T-helper 1 cell (primary cell): Measurements from ENCODE around the gene BEX4.

Experiments
- DNase-seq, 5 donors: peaks; one replicate each; pipeline ENCODE4 v3.0.0-alpha.2; 2012 to 2020

The BEX4 gene

DNA sequence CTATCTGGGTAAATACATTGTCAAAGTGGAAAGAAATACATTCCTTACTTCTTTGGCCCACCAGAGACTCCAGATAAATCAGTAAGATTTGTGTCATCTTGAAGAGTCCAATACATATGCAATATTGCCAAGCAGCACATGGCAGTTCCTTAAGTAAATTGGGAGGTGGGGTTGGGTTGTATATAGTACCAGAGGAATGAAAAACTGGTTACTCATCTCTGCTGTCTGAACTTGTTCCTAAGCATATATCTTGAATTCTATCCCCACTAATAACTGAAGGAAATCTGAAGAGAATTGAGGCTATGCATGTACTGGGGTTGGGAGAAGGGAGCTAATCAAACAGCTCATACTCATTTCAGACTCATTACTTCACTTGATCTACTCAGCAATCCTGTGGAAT lies 25.2 kb downstream of the BEX4 start:
- no peak for DNase-seq

DNA sequence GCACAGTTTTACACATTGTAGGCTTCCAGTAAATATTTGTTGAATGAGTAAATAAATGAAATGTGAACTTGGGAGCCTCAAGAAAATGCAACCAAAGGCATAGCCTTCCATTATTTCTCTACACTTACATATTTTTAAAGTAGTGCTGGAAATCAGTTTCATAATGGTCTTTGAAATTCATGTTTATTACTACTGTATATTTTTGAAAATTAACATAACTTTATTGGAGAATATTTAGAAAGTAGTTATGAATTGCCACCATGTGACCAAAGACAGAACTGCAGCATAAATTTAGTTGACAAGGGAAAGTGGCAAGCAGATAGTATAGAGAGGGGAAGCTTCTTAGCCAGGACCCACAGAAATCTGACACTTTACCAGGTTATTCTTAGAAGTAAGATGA lies 33.6 kb downstream of the BEX4 start:
- no peak for DNase-seq

DNA sequence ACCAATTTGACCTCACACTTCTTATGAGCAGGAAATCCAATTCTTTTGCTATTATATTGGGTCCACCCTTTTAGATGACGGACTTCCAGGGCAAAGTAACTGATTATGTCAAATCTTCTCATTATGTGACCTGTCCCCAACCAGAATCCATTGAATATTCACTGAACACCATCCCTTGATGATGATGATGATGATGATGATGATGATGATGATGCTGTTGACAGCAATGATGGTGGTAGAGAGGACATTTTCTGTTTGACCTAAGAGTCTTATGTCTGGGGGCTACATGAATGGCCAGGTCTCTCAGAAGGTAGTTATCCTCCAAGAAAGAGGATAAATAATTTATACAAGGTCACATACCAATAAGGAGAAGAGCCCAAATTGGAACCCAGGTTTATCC lies 34.9 kb downstream of the BEX4 start:
- no peak for DNase-seq

DNA sequence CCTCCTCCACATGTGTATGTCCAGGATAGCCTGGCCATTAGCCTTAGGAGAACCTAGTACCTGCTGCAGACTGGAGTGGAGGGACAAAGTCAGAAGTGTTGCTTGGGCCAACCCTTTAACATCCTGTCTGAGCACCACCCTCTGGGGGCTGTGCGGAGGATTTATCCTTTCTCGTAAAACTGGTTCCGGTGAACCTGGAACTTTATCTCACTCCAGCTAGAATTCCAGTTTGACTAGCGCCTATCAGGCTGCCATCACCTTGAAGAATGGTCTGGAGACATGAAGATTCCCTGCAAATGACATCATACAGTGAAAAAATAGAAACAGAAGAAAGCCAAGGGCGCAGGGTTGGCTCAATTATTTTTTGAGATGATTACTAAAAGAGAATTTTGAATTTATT lies 36.1 kb downstream of the BEX4 start:
- DNase-seq = no peak

DNA sequence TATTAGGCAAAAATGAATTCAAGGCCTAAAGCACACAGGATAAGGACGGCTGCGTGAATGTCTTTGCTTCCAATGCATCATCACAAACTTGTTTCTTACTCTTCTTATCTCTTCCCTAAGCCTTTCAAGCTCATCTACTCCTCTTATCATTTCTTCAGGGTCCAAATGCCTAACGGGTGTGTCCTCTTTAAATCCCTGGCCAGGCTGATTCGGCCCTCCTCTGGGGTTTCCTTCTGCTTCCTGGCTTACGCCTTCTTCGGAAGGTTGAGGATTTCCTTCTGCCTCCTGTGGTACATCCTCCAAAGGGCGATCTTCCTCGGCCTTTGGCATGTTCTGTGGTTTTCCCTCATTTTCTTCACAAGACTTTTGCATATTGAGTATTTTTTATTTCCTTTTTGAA lies 38.7 kb downstream of the BEX4 start:
- no peak for DNase-seq

DNA sequence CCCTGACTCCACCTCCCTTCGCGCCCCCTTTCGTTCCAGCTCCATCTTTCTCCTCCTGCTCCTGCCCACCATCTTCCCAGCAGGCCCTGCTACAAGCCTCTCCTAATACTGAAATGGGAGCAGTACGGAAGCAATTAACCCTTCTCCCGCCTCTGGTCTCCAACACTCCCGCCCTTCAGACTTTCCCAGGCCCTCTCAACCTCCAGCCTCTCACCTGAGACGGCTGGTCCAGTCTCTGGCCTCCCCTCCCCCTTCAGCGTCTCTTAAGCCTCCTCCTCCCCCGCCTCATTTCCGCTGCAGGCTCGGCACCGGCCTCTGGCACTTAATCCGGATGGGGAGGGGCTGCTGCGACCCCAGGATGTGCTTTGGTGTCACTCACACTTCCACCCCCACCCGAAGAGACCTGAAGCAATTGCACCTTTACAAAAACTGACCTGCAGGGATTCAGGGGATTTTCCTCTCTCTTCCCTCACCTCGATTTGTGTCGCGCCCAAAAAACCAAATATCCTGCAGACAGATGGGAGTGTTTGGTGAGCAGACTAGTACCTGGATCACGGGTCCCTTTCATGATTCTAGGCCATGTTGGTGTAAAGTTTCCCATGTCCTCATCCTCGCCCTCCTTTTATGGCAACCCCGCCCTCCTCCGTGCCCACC lies 39.4 kb downstream of the BEX4 start:
- DNase-seq = peak in 3 of 5 donors; percentile 11 to 50 (median 13)

DNA sequence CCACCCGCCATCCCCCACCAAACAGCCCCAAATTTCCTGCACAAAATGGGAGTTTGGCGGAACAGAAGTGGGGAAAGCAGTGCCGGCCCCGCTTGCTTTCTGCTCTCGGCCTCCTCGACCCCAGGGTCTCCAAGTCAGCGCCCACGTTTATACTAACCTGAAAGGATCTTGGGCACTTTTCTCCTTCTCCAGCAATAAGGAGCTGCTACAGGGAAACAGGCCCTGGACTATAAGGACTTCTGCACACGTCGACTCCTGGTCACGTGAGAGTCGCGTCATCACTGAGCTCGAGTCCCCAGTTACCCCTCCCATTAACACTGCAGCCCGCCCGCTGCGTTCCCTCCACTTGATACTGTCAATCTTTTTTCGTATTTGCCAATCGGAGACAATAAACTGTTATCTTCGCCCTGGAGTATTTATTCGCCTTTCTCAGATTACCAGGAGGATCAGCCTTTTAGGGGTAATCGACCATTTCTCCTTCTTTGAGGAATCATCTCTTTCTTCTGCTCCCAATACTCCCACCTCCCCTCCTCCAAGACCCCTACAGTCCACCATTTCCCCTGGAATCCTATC lies 40.1 kb downstream of the BEX4 start, which contains the start of gene TCEAL8:
Gene TCEAL8 (minus strand): TSS at position 235 of the 573 bp plus-strand sequence. CDS start 1,176 bp downstream, outside the sequence.
- peak; percentile 12 to 67 (median 44) for DNase-seq

DNA sequence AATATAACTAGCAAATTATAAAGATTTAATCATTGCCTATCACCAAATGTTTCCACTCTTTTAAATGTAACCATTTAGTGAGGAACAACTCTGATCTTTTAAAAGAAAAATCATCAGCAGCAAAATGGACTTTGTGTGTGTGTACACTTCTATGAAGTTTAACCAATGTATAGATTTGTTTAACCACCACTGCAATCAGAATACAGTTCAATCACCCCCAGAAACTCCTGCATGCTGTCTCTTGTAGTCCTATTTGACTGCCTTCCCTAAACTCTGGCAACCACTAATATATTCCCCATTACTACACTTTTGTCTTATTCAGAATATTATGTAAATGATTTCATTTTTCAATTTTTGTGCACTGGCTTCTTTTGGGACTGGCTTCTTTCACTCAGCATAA lies 41.7 kb downstream of the BEX4 start:
- no peak for DNase-seq

DNA sequence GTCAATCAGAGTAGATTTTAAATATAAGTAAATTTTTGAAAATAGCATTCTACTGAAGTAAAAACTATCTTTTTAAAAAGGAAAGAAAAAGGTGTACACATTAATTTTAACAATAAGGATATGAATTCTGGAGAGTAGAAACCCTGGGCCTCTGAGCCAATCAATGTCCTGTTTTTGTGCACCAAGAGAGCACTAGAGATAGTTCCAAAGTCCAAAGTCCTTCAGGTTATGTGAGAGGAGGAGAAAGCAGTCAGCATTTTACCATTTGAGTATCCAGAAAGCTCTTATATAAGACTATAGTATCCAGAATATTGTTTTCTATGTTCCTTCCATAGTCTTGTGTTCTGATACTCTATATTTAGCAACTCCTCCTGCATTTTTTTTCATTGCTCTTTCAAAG lies 43.4 kb downstream of the BEX4 start:
- DNase-seq = no peak
